ENCODE data around the gene CEP57.

The CEP57 gene

DNA sequence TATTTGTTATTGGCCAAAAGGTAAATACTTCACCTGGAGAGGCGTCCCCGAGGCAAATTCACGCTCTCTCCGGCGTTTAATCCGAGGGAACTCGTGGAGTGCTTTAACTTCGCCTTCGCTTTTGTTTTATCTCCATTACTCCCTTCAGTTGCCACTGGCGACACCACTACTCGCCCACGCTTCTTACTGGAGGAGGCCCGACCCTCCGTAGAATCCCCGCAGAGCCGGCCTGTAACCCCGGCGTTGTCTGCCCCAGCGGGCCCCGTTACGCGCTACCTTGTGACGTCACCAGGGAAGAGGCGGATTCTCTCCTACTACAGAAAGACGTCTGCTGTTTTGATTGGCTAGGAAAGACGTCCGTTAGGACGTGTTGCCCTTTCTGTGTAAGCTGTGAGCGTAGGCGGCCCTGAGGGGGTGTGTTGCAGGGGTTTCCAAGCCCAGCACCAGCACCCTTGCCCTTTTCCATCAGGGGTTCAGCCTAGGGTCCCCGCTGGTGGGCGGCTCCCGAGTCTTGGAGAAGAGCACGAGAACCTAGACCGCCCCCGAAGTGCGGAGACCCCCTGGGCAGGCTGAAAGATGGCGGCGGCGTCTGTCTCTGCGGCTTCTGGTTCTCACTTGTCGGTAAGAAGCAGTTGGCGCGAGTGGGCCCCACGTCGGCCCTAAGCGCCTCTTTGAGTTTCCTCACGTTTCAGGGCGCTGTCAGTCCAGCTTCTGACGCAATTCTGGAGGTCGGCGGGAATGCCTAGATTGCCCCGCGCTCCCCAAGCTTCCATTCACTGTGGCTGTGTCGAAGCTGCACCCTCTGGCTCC lies at the start of gene CEP57:
CEP57 (plus strand) TSS at position 376 of the 810 bp plus-strand sequence; CDS start at position 577, 201 bp downstream.
- peak; percentile 91 for DNase-seq (ENCODE audit: low read depth)

- DNase-seq (ENCODE audit: low read depth) = no peak
Observed at GRCh38 chr11:95750101-95750500, 40.2 kb upstream of the CEP57 start.

GRCh38 chr11:95751515-95751914 lies 38.8 kb upstream of the CEP57 start:
- DNase-seq (ENCODE audit: low read depth) = no peak

GRCh38 chr11:95760941-95761340 lies 29.4 kb upstream of the CEP57 start:
- DNase-seq (ENCODE audit: low read depth) = no peak

- DNase-seq (ENCODE audit: low read depth) = no peak
Observed at GRCh38 chr11:95762534-95762933, 27.8 kb upstream of the CEP57 start.

DNA sequence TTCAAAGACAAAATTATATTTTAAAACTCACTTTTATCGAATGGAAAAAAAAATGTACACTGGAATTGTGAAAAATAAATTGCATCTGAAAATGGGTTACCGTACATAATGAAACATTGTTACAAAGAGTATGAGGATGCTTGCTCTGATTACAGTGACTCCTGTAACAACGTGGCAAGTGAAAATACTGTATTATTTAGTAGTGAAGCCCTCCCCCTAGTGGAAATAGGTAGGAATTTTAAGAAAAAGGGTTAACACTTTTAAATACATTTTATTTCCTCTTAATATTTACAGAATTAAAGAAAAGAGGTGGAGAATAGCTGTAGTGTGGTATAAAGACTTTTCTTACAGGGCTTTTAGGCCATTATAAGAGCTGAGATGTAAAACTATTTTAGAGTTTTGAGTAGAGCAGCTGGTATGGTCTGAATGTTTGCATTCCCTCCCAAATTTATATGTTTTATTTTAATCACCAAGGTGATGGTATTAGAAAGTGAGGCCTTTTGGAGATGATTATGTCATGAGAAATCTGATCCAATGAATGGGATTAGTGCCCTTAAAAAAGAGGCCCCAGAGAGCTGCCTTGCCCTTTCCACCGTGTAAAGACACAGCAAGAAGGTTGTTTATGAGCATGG lies 25.9 kb upstream of the CEP57 start:
- DNase-seq (ENCODE audit: low read depth) = no peak

DNA sequence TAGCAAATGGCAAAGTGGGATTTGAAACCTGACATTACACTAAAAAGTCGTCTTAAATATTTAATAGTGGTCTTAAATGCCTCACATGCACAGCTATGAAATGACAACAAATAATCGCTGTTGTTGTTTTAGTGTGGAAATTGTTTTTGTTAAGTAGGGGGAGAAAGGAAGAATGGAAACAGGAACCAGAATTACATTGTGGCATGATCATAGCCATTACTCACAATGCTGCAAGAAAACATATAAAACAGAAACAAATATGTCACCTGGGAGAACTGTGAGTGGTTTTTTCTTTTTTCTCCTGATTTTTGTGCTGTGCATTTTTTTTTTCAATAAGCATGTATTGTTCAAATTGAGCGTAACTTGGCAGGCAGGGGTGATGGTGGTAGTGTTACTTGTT lies 23.6 kb upstream of the CEP57 start:
- DNase-seq (ENCODE audit: low read depth) = no peak

DNA sequence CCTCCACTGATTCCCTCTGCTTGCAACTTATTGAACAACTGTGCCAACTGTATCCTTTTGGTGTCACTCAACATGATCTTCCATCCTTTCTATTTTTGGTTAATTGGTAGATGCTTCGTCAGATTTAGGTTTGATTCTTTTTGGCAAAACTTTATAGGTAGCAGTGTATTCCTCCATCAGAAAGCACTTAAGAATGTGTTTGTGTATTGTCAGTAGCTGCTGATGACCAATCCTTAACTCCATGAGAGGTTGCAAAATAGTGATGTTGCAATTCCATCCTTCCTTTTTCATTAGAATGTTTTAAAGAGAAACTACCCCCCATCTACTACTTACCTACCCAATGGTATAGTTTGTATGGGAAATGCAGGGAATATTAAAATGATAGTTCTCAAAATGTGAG lies 22.8 kb upstream of the CEP57 start:
- no peak for DNase-seq (ENCODE audit: low read depth)

GRCh38 chr11:95768521-95768920 lies 21.8 kb upstream of the CEP57 start:
- DNase-seq (ENCODE audit: low read depth) = no peak

DNA sequence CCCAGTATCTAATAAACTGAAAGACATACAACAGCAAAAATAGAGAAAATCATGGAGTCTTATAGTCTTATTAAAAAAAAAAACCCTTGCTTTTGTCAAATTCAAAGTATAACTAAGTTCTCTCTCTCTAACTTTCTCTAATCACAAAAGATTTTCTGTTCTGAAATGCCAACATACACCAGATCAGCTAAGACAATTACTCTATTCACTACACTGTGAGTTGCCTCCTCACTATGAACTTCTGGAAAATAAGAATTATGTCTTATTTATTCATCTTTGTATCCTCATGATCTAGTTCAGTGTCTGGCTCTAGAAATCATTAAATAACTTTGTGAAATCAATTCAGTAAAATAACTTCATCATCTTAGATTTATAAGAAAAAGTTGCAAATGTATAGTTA lies 13.4 kb upstream of the CEP57 start:
- no peak for DNase-seq (ENCODE audit: low read depth)

DNA sequence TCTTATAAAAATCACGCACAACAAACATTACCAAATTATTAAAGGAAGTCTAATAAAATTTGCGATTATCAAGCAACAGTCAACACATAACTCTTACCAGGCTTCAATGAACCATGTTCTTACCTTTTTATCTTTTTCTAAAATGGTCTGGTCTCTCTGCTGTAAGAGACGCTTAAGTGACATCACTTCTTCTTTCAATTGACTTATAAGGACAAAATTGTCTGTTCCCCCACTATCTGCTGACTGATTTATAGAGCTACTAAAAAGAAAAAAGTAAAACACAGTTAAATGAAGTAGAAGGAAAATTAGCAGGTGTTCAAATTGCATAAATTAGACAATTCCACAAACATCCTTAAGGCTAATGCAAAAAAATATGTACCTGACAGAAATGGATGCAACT lies 11.6 kb upstream of the CEP57 start:
- no peak for DNase-seq (ENCODE audit: low read depth)

DNA sequence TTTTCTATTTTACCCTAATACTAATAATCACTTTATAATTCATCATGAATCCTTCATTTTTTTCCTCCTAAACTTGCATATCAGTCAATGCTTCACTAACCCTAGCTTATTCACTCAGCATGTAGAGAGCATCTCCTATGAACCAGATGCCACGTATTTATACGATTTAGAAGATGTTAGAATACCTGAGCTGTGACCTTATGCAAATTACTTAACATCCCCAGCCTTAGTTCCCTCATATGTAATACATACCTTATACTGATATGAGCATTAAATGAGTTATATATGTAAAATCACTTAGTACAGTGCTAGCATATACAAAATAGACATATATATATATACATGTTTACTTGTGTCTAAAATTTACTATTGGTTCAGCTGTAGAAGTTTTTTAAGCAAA lies 9.8 kb upstream of the CEP57 start:
- DNase-seq (ENCODE audit: low read depth) = no peak

DNA sequence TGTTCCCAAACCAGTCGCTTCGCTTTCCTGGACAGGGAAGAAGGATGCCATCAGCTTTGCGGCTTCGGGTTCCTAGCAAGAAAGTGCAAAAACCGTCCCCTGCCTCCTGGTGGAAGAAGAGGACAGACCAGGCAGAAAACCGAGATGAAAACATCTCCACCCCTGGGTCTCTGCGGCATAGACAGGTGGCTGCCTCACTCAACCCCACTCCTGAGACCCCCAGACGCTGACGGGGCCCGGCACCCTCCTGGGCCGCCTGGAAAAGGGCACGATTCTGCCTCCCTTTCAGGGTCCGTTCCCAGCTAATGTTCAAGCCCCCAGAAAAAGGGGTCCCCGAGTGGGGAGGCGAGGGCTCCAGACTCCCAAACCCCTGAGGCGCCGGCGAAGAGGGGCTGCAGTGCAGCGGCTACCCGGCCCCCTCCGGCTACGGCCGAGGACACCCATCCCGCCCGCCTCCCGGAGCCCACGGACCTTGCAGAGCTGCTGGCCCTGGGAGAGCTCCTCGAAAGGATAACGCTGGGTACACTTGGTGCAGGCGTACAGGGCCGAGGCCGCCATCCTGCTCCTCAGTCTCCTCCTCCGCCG lies 1.3 kb upstream of the CEP57 start:
- no peak for DNase-seq (ENCODE audit: low read depth)

- DNase-seq (ENCODE audit: low read depth) = peak; percentile 93
Observed at GRCh38 chr11:95789506-95790122, 684 bp upstream of the CEP57 start, which contains the start of gene FAM76B. Gene FAM76B (minus strand): TSS chr11:95789782. CDS start chr11:95789478, 304 bp downstream.

DNA sequence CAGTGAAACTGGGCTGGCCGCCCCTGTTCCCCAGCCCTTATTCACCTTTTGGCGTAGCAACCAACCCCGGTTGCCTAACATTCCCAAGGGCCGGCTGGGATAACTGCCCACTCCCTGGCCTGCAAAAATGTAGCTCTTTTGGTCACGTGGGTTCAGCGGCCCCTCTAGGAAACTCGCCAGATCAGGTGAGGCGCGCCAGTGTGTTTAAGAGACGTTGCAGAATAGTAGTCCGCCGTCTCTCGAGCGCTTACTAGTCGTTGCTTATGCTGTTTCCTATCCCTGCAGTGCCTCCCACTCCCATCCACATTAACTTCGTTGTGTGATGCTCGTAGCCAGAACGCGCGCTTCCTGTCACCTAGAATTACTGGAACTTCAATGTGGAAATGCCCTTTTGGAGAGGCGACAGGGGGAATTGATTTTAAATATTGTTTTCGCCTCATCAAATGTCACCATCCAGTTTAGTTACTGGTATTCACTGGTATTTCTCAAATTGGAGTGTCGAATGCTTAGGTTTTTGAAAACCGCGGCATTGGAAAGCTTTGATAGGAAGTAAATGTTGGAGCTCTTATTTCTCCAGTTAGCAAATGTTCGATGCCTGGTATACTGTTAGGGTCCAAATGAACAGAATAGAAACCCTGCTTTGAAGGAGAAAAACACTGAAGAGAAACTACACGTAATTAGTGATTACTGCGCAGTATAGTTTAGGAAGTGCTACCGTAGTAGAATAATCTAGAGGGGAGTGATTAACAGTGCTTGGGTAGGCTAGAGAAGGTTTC lies 823 bp downstream of the CEP57 start:
- DNase-seq (ENCODE audit: low read depth) = peak; percentile 30

GRCh38 chr11:95791709-95792033 lies 1.4 kb downstream of the CEP57 start:
- no peak for DNase-seq (ENCODE audit: low read depth)

GRCh38 chr11:95792200-95792599 lies 1.9 kb downstream of the CEP57 start:
- DNase-seq (ENCODE audit: low read depth) = no peak

- no peak for DNase-seq (ENCODE audit: low read depth)
Observed at GRCh38 chr11:95792700-95793099, 2.4 kb downstream of the CEP57 start.

DNA sequence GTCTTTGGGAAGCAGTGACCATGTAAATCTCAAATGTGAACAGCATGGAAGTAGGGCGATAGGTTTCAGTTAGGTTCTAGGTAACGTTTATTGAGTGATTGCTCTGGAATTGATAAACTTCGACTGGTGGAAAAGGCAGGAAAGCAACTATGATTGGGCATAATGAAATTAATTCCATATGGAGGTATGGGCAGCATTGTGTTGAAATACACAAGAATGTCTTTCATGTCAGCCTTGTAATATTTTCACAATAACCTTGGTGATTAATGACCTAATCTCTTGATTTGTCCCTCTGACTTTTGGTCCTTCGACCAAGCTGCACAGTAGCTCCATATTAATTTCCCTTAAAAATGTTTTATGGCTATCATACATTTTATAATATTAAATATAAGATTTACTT lies 2.8 kb downstream of the CEP57 start:
- no peak for DNase-seq (ENCODE audit: low read depth)

DNA sequence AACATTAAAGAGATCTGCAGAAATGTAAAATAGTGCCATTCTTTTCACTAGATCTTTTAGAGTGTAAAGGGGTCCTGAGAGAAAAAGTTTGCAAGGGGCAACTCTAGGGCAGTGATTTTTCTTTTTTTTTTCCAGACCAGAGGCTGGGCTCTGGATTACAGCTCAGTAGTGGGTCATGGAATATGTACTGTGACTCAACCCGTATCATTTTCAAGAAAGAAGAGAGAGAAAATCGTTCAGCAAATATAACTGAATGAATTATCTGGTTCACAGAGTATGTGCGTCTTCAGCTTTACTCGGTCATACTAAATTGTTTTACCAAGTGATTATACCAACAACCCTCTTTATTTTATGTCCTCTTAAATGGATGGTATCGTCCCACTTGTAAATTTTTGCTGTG lies 3.8 kb downstream of the CEP57 start:
- no peak for DNase-seq (ENCODE audit: low read depth)

GRCh38 chr11:95795627-95796295 lies 5.5 kb downstream of the CEP57 start:
- no peak for DNase-seq (ENCODE audit: low read depth)

- DNase-seq (ENCODE audit: low read depth) = no peak
Observed at GRCh38 chr11:95796501-95796900, 6.2 kb downstream of the CEP57 start.

All from stimulated activated CD8-positive, alpha-beta memory T cell treated with anti-CD3 and anti-CD28 coated beads, Interleukin-12 subunit alpha, Interleukin-12 subunit beta, amount 100 ng/mL, for 1 hour (primary cell).